Liver (tissue), 3 donors: ENCODE data around the gene KRT17.

ENCODE experiments used
- HNF4G ChIP-seq: IDR thresholded peaks from 2 replicates; pipeline ENCODE4 v1.6.1; 2016; ENCODE audit warnings: antibody characterized with exemption
- JUND ChIP-seq, 2 donors: IDR thresholded peaks; 2 replicates each; pipeline ENCODE4 v1.6.1; 2016; ENCODE audit warnings: antibody characterized with exemption in 2 of 2
- RAD21 ChIP-seq, 2 donors: IDR thresholded peaks; 2 replicates each; pipeline ENCODE4 v1.6.1; 2016; ENCODE audit warnings: antibody characterized with exemption in 2 of 2, mild to moderate bottlenecking in 2 of 2
- TF ChIP-seq, protein P1 (sequence below): fragments of 150-350 bp; IDR thresholded peaks from 2 replicates; pipeline ENCODE4 v1.5.1; 2017; ENCODE audit warnings: improper control_type of control experiment, low read depth, low read length; ENCODE audit not compliant: missing input control
- TF ChIP-seq, protein P2 (sequence below): IDR thresholded peaks from 2 replicates; pipeline ENCODE4 v1.6.1; 2016; ENCODE audit warnings: antibody characterized with exemption, mild to moderate bottlenecking
- TF ChIP-seq, protein P3 (sequence below): IDR thresholded peaks from 2 replicates; pipeline ENCODE4 v1.6.1; 2016; ENCODE audit warnings: antibody characterized with exemption
- donor health status: healthy.
- donor health status: healthy.

DNA sequence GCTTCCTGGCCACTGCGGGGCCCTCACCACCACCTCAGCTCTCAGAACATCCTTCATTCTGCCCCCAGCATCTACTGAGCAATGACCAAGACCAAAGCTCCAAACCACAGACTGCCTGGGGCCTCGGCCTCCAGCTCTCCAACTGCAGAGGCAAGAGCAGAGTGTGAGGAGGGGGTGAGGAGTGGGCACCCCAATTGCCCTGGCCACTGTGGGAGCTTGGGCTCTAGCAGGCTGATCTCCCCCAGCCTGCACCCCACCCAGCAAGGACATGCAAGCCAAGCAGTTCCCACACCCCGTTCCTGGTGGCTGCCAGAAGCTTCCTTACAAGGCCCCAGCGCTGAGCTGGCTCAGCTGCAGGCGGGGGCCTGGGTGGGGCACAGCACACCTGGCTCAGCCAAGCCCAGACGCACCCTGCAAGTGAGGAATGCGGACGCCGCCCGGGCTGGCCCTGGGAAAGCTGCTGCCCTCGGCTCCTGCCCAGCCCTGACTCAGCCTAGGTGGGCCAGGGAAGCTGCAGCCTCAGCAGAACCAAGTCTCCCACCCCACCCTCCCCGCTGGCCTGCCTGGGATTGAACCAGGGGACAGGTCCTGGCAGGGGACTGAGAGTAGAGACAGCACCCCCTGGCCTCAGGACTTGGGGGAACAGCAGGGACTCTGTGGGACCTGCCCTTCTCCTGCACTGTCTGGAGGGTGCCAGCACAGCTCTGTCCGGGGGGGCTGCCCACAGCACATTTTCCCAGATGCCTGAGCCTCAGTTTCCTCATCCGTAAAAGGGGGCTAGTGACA, 29.7 kb upstream of the KRT17 start:
- TF ChIP-seq, protein P1, sequence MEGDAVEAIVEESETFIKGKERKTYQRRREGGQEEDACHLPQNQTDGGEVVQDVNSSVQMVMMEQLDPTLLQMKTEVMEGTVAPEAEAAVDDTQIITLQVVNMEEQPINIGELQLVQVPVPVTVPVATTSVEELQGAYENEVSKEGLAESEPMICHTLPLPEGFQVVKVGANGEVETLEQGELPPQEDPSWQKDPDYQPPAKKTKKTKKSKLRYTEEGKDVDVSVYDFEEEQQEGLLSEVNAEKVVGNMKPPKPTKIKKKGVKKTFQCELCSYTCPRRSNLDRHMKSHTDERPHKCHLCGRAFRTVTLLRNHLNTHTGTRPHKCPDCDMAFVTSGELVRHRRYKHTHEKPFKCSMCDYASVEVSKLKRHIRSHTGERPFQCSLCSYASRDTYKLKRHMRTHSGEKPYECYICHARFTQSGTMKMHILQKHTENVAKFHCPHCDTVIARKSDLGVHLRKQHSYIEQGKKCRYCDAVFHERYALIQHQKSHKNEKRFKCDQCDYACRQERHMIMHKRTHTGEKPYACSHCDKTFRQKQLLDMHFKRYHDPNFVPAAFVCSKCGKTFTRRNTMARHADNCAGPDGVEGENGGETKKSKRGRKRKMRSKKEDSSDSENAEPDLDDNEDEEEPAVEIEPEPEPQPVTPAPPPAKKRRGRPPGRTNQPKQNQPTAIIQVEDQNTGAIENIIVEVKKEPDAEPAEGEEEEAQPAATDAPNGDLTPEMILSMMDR = no peak
- TF ChIP-seq JUND (IDR thresholded peaks at IDR 0.05) = no peak
- TF ChIP-seq, protein P2, sequence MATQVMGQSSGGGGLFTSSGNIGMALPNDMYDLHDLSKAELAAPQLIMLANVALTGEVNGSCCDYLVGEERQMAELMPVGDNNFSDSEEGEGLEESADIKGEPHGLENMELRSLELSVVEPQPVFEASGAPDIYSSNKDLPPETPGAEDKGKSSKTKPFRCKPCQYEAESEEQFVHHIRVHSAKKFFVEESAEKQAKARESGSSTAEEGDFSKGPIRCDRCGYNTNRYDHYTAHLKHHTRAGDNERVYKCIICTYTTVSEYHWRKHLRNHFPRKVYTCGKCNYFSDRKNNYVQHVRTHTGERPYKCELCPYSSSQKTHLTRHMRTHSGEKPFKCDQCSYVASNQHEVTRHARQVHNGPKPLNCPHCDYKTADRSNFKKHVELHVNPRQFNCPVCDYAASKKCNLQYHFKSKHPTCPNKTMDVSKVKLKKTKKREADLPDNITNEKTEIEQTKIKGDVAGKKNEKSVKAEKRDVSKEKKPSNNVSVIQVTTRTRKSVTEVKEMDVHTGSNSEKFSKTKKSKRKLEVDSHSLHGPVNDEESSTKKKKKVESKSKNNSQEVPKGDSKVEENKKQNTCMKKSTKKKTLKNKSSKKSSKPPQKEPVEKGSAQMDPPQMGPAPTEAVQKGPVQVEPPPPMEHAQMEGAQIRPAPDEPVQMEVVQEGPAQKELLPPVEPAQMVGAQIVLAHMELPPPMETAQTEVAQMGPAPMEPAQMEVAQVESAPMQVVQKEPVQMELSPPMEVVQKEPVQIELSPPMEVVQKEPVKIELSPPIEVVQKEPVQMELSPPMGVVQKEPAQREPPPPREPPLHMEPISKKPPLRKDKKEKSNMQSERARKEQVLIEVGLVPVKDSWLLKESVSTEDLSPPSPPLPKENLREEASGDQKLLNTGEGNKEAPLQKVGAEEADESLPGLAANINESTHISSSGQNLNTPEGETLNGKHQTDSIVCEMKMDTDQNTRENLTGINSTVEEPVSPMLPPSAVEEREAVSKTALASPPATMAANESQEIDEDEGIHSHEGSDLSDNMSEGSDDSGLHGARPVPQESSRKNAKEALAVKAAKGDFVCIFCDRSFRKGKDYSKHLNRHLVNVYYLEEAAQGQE = no peak
- TF ChIP-seq, protein P3, sequence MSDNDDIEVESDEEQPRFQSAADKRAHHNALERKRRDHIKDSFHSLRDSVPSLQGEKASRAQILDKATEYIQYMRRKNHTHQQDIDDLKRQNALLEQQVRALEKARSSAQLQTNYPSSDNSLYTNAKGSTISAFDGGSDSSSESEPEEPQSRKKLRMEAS = no peak
- TF ChIP-seq RAD21 (IDR thresholded peaks at IDR 0.05) = no peak
- no peak for TF ChIP-seq HNF4G
